Cardiac muscle cell (in vitro differentiated cells and primary cell): ENCODE measurements around the gene USP12. TPM values are rescaled to one million over a fixed set of nuclear protein-coding genes. Genes with fewer than 3 reads are reported as not detected.

Source experiments
- DNase-seq, 2 donors: peaks; one replicate each; pipeline versions ENCODE4 v3.0.0 to v3.0.0-alpha.2; 2010 to 2017; ENCODE audit warnings: low read depth in 1 of 2, low spot score in 1 of 2
- H3K27ac ChIP-seq: fragments of 200-600 bp; sonication (generic); 2 replicates; pipeline ENCODE4 v1.5.1; 2016
- H3K27me3 ChIP-seq: fragments of 200-600 bp; sonication (generic); 2 replicates; pipeline ENCODE4 v1.6.0; 2016; ENCODE audit warnings: control low read depth
- H3K36me3 ChIP-seq: fragments of 200-600 bp; sonication (generic); 2 replicates; pipeline ENCODE4 v1.5.1; 2016; ENCODE audit warnings: control low read depth
- H3K4me1 ChIP-seq: fragments of 200-600 bp; sonication (generic); 2 replicates; pipeline ENCODE4 v1.8.1; 2017; ENCODE audit warnings: low read depth, mild to moderate bottlenecking, mixed run types
- H3K4me3 ChIP-seq: fragments of 200-600 bp; sonication (generic); 2 replicates; pipeline ENCODE4 v1.5.1; 2016; ENCODE audit warnings: mild to moderate bottlenecking
- H3K9me3 ChIP-seq: fragments of 200-600 bp; sonication (generic); 2 replicates; pipeline ENCODE4 v1.5.1; 2017; ENCODE audit warnings: low read depth, mild to moderate bottlenecking, control low read depth
- CTCF ChIP-seq: IDR thresholded peaks from 2 replicates; pipeline ENCODE4 v1.5.1; 2012; ENCODE audit warnings: low read depth, mild to moderate bottlenecking, low read length
- polyA plus RNA-seq: library from polyadenylated mRNA; unstranded; fragments of >200 nt; fragmentation: Nextera tagmentation; extraction: Ambion mirVana; gene quantifications from 2 replicates; pipeline ENCODE4 v1.2.1, GENCODE V29; 2016
- total RNA-seq: library from RNA; depleted of rRNA; stranded (reverse); fragments of >200 nt; gene quantifications from 2 replicates; pipeline ENCODE4 v1.2.3, GENCODE V29; 2016

USP12 gene
- total and polyA plus RNA-seq, 2 experiments from 2014 or later: 7.5 to 10.1 TPM

- H3K36me3 ChIP-seq: no peaks in the 10 kb centered on the region
- no peak for DNase-seq
- TF ChIP-seq CTCF: no peak
These were observed 113.8 kb downstream of the USP12 start for GRCh38 chr13:27057817-27058216.

GRCh38 chr13:27055526-27055925 lies 116.1 kb downstream of the USP12 start:
- no peak for TF ChIP-seq CTCF
- Histone ChIP-seq H3K4me3 (no peak overlapping the region), H3K27me3 (no peaks in the 10 kb centered on the region), H3K36me3 (no peaks in the 10 kb centered on the region), H3K4me1 (no peaks in the 10 kb centered on the region), H3K27ac (no peak overlapping the region), H3K9me3 (no peaks in the 10 kb centered on the region)
- DNase-seq: no peak

More at GRCh38 chr13:27057817-27058216, 113.8 kb downstream of the USP12 start:
- no peak overlapping the region for H3K27ac ChIP-seq
- H3K9me3 ChIP-seq: no peaks in the 10 kb centered on the region
- H3K4me3 ChIP-seq: no peak overlapping the region
- no peaks in the 10 kb centered on the region for H3K4me1 ChIP-seq
- no peaks in the 10 kb centered on the region for H3K27me3 ChIP-seq

- Histone ChIP-seq H3K27me3 (no peaks in the 10 kb centered on the region), H3K4me3 (no peak overlapping the region), H3K4me1 (no peaks in the 10 kb centered on the region), H3K36me3 (no peaks in the 10 kb centered on the region), H3K9me3 (no peaks in the 10 kb centered on the region), H3K27ac (no peak overlapping the region)
- no peak for DNase-seq
- no peak for TF ChIP-seq CTCF
These were observed 116.9 kb downstream of the USP12 start for GRCh38 chr13:27054760-27055159.

GRCh38 chr13:27053902-27054595 lies 117.6 kb downstream of the USP12 start:
- no peaks in the 10 kb centered on the region for H3K4me1 ChIP-seq
- H3K9me3 ChIP-seq: no peaks in the 10 kb centered on the region
- no peaks in the 10 kb centered on the region for H3K27me3 ChIP-seq
- no peak overlapping the region for H3K27ac ChIP-seq
- no peaks in the 10 kb centered on the region for H3K36me3 ChIP-seq
- no peak overlapping the region for H3K4me3 ChIP-seq
- no peak for TF ChIP-seq CTCF
- peak in 1 of 2 donors; percentile 50 for DNase-seq

- no peak for TF ChIP-seq CTCF
- H3K36me3 ChIP-seq: no peaks in the 10 kb centered on the region
- no peaks in the 10 kb centered on the region for H3K27me3 ChIP-seq
- no peaks in the 10 kb centered on the region for H3K9me3 ChIP-seq
- no peak overlapping the region for H3K4me3 ChIP-seq
- H3K4me1 ChIP-seq: no peaks in the 10 kb centered on the region
- DNase-seq: no peak
- H3K27ac ChIP-seq: no peak overlapping the region
These were observed 118.3 kb downstream of the USP12 start for GRCh38 chr13:27053210-27053884.
